Measurements from ENCODE around the gene TMEM9.

The TMEM9 gene

DNA sequence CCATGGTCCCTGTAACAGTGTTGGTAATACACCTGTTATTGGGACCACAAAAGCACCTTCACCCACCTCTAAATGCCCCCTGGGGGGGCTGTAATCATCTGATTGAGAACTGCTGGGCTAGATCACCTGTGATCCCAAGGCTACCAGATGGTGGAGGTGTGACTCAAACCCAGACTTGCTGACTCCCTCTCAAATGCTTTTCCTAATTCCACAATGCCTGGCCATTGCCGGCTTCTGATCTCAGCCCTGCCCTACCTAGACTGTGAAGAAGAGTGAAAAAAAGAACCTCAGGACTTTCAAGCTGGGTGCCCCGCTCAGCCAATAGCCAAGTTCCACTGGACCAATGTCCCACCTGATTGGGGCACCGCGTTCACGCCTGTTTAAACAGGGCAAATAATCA is 9.6 kb downstream of the TMEM9 start:
- no peak for DNase-seq

DNA sequence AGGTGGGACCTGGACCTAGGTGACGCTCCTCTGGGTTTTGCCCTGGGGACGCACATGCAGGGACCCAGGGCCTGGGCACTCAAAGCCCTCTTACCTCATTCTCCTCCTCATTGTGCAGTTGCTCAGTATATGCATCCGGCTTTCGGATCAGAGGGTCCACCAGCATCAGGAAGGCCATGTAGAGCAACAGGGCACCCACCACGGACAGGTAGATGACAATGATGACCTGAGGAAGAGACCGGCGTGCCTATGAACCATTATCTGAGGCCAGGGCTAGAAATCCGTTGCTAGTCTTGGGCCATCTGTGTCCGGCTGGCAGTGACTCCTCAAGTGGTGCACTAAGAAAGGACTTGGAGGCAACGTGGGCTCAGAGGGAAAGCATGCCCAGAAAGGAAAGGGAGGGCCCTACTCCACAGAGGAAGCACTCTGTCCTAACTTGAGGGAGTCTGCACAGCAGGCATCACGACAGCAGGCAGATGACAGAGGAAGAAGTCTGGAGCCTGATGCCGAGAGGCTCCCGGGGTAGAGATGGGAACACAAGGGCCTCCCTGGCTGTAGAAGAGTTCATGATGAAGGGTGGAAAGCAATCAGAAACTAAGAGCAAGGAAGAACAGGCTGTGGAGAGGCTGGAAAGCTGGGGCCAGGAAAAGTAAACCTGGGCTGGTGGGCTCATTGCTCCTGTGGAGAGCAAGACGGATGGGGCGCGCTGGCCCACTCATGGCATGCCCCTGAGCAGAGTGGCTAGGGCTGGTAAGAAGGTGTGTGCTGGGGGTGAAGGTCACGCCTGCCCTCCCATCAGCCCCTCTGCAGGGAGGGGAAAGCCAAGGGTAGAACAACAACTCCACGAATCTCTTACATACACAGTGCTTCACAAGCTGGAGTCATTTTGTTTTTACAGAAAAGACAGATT is 10.3 kb downstream of the TMEM9 start:
- no peak for DNase-seq

DNA sequence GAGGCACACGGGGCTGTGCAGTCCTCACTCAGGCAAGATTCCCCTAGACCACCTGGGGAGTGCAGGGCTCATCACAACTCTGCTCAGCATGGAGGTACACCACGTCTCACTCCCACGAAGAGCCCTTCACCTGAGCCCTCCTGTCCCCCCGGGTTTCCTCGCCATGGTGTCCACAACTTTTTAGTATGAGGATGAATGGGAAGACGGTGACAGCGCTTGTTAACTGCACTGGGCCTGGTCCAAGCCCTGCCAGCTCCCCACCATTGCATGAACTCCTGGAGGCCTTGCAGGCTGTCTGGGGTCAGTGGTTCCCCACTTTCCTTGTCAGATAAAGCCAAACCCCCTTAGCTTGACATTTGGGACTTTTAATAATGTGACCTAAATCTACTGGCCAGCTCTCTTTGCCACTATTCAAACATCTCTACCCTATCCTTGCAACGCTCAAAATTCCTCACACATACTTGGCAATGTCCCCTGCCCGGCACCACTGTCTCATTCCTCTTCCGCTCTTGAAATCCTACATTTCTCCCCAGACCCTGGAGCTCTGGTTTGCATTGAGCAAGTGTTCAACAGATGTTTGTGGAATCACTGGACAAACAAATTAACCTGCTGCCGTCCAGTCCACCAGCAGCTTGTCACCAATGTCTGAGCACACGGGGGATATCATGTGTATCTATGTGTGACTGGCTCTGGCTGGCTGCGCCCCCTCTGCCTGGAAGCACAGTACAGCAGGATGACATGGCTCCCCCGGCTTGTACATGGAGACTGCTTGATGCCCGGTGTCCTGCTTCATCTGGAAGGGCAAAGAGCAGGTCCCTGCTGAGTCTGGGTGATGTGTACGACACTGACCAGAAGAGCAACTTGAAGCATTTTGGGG is 11.2 kb downstream of the TMEM9 start:
- no peak for DNase-seq

DNA sequence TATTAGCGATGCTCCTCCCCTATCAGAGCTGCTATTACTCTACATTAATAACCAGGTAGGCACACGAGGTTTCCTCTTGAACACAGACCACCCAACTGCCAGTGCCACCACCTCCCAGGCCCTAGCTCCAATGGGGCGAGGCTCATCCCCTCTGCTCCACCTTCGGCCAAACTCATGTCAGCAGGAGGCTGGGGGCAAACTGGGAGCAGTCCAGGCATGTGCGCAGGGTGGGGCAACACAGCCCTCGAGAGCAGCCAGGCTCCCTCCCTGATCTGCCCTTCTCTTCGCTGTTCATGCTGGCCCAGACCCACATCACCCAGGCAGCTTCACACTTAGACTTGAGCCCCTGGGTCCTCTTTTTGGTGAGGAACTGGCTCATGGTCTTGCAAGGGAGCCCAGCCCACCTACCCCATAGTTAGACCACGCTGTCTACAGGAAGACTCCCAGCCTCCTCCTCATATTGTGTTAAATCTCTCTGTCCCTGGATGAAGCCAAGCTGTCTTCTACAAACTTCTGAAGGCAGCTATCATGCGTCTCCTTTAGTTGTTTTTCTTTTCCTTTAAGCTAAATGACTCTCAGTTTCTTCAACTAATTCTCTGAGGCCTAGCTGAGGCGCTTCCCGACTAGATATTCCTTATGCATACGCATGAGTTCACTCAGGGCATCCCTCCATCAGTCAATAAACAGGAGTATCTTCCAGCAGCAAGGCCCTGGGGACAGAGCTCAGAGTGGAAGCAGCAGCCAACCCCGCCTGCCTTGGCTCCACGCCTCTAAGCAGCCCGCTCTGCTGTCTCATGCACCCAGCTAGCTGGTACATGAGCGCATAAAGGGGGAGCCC is 12.0 kb downstream of the TMEM9 start:
- DNase-seq: no peak

DNA sequence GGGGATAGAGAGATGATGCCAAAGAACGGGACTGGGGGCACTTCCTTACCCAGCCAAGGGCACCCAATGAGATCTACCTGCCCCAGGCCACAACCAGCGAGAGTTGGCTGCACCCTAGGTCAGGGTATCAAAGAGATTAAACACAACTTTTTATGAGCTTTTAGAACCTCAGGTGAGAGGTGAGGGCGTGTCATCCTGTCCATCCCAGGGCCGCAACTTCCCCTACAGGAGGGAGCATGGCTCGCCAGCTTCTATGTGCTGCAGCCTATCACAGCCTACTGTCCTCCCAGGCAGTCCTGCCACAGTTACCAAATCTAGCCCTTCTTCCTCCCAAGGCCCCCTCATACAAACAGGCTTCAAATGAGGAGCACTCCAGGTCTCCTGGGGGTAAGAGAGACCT is 12.9 kb downstream of the TMEM9 start:
- DNase-seq: no peak

DNA sequence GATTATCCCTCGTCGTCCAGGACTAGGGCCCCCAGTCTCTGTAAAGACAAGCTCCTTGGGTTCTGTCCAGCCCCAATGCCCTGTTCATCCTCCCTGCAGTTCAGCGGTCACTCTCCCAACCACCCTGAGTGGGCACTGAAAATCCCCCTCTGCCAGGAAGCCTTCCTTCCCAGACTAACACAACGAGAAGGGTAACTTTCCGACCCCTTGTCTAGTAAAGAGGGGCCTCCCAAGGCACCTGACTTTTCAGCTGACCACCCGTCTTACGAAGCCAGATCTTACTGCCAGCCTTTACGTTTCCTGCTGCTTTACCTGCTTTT is 13.4 kb downstream of the TMEM9 start:
- DNase-seq: no peak

DNA sequence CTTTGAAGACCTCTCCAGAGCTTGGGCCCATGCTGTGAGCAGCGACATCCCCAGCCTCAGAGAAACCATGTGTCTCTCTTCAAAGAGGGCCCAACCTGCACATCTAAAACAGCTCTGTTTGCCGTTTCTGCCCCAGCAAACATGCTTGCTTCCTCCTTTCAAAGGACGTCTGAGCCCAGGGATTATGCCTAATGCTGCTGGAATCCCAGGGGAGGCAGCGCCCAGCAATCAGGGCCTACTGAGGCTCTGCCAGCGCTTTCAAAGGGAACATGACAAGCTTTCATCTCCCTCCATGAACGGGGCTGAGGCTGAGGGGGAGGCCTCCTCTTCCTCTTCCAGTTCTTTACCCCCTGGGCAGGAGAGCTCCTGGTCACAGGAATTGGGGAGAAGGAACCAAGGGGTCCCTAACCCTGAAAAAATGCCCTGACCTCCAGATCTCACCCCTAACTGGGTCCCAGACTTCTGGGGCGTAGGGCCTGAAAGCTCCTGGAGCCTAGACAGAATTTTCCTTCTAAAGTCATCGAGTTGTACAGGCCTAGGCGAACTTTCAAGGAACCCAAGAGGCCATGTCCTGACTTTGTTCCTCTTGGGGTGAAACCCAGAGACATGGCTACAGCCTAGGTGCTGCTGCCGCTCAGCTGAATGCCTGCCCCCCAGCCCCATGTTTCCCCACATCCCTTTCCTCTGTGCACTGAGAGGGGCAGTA is 13.9 kb downstream of the TMEM9 start:
- no peak for DNase-seq

DNA sequence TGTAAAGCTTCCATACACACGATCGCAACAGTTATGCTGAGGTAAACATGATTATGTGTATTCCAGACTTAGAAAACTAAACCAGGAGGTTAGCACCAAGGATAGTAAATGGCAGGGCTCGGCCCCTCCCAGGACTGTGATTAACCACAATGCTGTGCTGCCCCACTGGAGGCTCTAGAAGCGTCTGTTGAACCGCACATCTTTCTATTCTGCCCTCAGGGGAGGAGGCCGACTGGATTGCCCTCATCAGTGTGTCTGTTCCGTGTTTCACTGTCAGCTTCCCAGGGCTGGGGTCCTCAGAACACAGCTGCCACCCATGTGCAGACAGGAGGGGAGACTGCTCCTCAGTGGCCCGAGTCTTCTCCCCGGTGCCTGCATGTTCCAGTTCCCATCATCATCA is 14.5 kb downstream of the TMEM9 start:
- DNase-seq: no peak

DNA sequence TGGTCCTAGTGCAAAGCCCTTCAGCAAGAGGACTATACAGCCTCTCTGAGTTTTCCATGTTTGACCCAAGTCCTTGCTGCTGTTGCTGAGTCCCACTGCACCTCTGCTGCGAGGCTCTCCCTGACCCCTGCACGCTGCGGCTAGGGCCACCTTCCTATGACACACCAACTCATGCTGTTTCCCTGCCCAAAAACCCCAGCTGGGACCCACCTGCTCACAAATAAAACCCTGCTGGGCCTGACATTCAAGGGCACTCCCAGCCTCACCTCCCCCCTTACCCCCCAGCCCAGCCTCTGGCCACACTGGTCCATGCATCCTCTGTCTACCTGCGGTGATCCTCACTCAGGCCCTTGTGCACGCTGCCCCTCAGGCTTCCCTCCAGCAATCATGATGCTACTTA is 15.0 kb downstream of the TMEM9 start:
- DNase-seq: no peak

DNA sequence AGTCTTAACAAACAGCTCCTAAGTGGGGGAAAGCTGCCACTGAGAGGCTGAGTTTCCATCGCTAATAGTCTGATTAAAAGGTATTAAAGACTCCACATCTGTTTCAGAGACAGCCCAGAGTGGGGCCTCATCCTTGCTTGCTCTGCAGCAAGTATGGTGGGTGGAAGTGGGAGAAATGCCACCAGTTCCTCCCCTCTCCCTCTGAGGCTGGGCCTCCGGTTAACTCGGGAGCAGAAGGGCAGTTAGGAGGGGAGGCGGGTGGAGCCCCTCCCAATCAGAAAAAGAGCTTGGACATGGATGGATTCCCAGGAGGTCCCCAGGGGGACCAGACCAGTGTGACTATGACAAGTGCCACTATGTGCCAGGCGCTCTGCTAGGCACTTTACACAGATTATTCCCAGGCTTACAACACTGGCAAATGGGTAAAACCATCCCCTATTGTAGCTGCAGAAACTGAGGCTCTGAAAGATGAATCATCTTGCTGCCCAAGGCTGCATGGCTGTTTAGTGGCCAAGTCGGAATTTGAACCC is 15.9 kb downstream of the TMEM9 start:
- no peak for DNase-seq

DNA sequence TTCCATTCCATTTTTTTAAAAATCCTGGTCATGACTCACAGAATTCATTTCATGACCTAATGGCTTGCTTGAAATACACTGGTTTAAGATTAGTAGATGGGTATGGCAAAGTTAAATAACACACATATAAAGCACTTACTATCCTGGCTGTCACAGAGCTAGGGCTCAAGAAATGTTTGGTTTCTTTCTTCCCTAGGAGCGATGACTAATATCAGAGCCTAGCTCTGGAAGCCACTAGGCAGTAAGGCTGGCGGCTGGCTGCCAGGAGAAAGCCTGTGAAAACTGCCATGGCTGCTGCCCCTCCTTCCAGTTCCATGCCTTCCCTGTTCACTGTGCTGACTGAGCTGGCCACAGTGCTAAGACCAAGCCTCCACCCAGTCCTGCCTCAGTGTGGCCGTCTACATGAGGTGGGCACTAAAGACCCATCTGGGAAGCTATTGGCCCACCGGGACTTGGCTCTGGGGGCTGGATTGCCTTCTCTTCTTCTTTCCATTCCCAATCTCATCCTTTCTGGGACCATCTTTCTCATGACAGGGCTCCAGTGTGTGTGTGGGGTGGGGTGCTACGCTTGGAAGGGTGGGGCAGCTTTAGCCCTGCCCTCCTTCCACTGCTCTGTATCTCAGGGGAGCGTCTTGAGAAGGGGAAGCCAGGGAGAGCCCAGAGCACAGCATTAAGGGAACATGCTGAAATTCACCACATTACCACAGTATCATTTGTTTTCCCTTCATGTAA is 16.5 kb downstream of the TMEM9 start:
- no peak for DNase-seq

DNA sequence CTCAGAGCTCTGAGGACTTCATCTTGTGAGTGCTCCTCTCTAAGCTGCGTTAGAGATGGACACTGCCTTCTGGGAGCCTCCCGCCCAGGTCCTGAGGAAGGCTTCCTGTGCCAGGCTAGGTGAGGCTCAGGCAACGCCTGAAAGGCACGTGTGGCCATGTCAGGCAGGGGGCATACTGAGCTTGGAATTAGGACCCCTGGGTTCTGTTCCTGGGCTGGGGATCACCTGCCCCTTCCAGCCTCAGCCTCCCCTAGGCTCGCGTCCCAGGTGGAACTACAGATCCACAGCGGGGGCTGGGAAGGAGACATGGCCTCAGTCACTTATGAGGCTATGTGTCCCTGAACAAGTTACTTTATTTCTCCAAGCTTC is 17.3 kb downstream of the TMEM9 start:
- DNase-seq: no peak

DNA sequence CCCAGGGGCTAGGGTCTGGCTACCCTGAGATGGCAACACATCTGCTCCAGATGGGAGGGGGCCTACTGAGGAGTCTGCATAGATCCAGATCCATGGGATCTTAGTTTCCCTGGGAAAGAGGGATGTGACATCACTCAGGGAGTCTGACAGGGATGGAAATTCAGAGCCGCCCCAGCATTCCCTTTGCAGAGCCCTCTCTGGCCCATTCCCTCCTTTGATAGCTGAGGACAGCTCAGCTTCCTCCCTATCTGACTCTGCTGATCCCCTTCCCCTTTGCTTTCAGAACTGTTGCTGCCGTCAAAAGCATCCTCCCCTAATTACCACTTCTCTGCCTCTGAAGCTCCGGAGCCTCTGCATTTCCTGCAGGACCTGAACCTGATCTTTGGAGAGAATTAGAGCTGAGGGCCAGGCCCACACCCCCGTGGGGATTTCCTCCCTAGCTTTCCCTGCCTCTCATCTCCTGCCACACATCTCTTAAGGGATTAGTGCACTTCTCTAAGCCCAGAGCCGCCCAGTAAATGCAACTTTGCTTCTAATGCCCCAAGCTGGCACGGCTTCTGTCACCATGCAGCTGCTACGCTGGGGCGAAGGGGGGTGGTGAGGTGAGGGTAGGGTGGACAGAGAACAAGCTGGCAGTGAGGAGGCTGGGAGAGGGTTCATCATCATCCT is 17.8 kb downstream of the TMEM9 start:
- DNase-seq: no peak

DNA sequence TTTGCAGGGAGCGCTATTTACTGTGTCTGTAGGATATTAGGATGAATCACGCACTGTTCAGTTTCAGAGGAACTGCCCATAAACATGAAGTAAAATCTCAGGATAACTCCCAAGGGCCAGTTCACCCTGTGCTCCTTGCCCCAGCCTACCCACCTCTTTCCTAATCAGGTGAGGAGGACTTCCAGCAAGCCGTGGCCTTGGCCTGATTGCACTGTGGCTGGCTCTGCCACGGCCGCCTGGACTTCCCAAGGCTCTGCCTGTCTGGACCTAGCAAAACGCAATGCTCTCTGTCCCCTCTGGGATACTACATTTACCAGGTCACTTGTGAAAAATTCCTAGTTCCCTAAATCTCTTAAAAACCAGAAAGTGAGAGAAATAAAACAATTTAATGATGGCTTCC is 19.9 kb downstream of the TMEM9 start:
- DNase-seq: no peak

DNA sequence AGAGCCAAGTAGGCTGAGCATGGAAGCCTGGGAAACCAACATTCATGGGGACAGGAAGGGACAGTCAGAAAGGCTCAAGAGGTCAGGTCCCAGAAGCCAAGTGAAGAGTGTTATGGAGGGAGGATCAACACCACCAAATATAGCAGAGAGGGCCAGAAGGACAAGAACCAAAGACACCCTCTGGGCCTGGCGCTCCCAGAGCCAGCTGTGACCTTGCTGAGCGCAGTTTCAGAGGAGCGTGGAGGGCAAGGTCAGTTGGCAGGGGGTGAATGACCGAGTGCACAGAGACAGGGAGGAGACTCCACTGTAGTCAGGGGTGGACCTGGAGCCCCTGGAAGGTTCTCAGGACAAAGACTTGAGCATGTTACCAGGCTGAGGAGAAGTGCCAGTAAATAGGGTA is 22.9 kb downstream of the TMEM9 start:
- no peak for DNase-seq

DNA sequence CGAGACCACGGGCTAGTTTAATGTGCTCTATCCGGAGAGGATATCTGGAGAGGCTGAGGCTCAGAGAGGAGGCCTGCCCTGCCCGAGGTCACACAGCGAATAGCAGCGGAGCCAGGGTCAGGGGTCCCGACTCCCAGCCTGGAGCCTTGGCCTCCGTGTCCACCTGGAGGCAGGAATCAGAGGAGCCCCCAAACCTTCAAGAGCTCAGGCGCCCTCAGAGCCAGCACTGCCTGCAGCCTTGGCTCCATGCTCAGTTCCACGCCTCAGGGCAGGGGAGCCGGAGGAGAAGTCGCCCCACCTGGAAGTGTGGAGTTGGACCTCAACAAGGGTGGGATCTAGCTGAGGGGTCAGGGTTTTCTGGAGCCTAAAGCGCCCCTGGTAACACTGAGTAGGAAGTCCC is 25.3 kb downstream of the TMEM9 start:
- DNase-seq: no peak

DNA sequence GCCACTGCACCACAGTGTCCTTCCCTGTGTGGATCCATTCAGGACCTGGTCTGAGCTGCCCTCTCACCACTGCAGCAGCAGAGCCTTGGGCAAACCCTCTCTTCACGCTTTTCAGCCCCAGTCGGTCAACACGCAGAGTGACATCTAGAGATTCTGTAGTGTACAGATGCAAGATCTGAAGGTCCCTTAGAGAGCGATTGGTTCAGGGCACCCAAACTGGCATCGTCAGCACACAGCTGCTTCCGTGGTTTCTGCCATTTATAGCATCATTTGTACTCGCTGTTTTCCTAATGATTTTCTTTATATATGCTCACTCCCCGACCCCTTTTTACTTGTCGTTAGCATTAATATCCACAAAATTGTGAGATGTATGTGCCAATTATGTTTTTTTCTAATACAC is 25.8 kb downstream of the TMEM9 start:
- no peak for DNase-seq

DNA sequence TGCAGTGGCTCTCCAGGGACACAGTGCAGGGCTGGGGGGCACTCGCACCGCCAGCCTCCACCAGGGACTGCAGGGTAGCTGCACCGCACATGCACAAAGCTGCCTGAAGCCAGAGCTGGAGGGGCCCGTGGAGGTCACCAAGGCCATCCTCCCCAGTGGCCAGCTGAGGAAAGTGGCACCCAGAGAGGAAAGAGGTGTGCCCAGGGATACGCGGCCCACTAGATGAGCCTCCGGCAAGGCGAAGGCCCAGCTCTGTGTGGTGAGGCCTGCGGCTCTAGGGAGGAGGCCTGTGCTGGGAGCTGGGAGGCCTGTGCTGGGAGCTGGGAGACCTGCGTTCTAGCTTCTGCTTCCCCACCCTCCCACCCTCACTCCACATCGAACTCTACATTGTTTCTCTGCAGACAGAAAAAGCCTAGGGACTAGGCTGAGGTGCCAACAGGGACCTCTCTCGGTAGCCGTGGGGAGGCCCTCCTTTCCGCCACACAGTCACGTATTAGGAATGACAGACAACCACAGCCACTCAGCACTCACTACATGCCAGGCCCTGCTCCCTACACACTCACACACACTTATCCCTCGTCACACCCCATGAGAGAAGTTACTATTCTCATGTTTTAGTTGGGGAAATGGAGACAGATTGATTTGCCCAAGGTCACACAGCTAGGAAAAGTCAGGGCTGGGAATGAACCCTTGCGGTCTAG is 26.4 kb downstream of the TMEM9 start:
- no peak for DNase-seq

DNA sequence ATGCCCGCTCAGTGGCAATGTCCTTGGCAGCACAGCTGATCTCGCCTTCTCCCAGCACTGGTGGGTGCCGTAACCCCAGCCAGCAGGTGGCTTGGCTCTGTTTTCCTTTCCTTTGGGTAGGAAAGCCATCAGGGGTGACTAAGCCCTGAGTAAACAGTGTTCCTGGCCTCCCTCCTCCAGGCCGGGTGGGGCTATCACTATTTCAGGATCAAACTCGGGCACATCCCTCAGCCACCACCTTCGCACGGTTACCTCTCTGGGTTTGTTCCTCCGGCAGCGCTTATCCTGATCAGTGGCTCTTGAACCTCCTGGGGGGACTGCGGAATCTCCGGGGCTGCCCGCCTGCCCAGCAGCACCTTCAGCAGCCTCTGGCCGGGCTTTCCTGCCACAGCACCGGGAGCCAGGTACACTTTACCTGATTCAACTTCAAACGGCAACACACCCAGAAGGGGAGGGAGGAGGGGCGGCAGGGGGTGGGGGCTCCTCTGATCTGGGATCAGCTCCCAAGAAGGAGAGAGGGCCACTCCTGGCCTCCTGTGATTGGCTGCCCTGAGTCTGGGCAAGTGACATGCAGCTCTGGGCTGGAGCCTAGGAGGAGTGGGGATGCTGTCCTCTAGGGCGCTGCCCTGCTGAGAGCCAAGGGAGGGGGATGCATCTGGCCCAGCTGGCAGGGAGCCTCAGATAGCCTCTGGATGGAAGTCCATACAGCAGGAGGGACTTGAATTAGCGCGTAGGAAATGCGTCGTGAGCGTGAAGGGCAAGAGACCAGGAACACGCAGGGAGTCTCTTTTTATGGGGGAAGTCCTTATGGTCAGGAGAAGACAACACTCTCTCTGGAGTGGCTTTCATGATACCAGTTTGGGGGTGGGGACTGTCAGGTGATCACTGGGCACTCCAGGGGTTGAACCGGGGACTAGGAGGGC is 27.2 kb downstream of the TMEM9 start, which contains the start of gene ASCL5:
Gene ASCL5 (minus strand): TSS at position 353 of the 923 bp plus-strand sequence. CDS start 11,812 bp downstream, outside the sequence.
- no peak for DNase-seq
